Mesothelial cell of epicardium (in vitro differentiated cells): Measurements from ENCODE around the gene CLDN10. TPM values are rescaled to one million over a fixed set of nuclear protein-coding genes. Genes with fewer than 3 reads are reported as not detected.

Experiments used
- DNase-seq, 2 experiments: peaks; one replicate each; pipeline ENCODE4 v3.0.0; 2021; ENCODE audit warnings: low spot score in 2 of 2; ENCODE audit not compliant: unreplicated experiment in 2 of 2
- H3K27ac Mint-ChIP-seq: 2 replicates; pipeline ENCODE4 v1.8.0; 2021; ENCODE audit warnings: mixed read lengths
- H3K27me3 Mint-ChIP-seq: 2 replicates; pipeline ENCODE4 v1.8.0; 2021; ENCODE audit warnings: low read depth, mixed read lengths
- H3K36me3 Mint-ChIP-seq: 2 replicates; pipeline ENCODE4 v1.8.0; 2021; ENCODE audit warnings: mixed read lengths
- H3K4me1 Mint-ChIP-seq: 2 replicates; pipeline ENCODE4 v1.8.0; 2021; ENCODE audit warnings: mixed read lengths
- H3K4me3 Mint-ChIP-seq: 2 replicates; pipeline ENCODE4 v1.8.0; 2021; ENCODE audit warnings: mild to moderate bottlenecking, moderate library complexity, mixed read lengths
- H3K9me3 Mint-ChIP-seq: 2 replicates; pipeline ENCODE4 v1.8.0; 2021; ENCODE audit warnings: mixed read lengths
- CTCF ChIP-seq: fragments of 200-600 bp; sonication (generic); IDR thresholded peaks from one replicate; pipeline ENCODE4 v1.5.0; 2021; ENCODE audit warnings: antibody characterized with exemption; ENCODE audit not compliant: unreplicated experiment
- total RNA-seq: library from RNA; stranded (reverse); gene quantifications from 3 replicates; pipeline ENCODE4 v1.2.1, GENCODE V29; 2021

CLDN10 gene
- total RNA-seq, 1 donor from 2014 or later, result 1.5 TPM

GRCh38 chr13:95620825-95621498, 68.4 kb downstream of the CLDN10 start:
- no peak for DNase-seq
- H3K9me3 Mint-ChIP-seq, result no peaks in the 10 kb centered on the region
- H3K4me3 Mint-ChIP-seq, result no peak overlapping the region
- no peak for TF ChIP-seq CTCF
- H3K4me1 Mint-ChIP-seq, result peaks cover 3% of the 10 kb centered on the region
- H3K27ac Mint-ChIP-seq, result no peak overlapping the region
- peaks cover 56% of the 10 kb centered on the region for H3K36me3 Mint-ChIP-seq
- no peaks in the 10 kb centered on the region for H3K27me3 Mint-ChIP-seq

GRCh38 chr13:95623141-95623540, 70.6 kb downstream of the CLDN10 start:
- Mint-ChIP-seq H3K9me3 (peaks cover 11% of the 10 kb centered on the region), H3K4me3 (no peak overlapping the region), H3K4me1 (peaks cover 3% of the 10 kb centered on the region), H3K27me3 (no peaks in the 10 kb centered on the region), H3K27ac (peak overlapping the region; percentile 30), H3K36me3 (peaks cover 66% of the 10 kb centered on the region)
- no peak for DNase-seq
- TF ChIP-seq CTCF, result no peak

GRCh38 chr13:95624020-95624419, 71.5 kb downstream of the CLDN10 start:
- Mint-ChIP-seq H3K36me3 (peaks cover 65% of the 10 kb centered on the region), H3K9me3 (peaks cover 16% of the 10 kb centered on the region), H3K4me1 (peaks cover 3% of the 10 kb centered on the region), H3K27ac (no peak overlapping the region), H3K4me3 (no peak overlapping the region), H3K27me3 (no peaks in the 10 kb centered on the region)
- DNase-seq, result no peak
- peak; percentile 66 for TF ChIP-seq CTCF

GRCh38 chr13:95626768-95627167, 74.2 kb downstream of the CLDN10 start:
- Mint-ChIP-seq H3K4me3 (no peak overlapping the region), H3K9me3 (peaks cover 16% of the 10 kb centered on the region), H3K27ac (no peak overlapping the region), H3K4me1 (peaks cover 3% of the 10 kb centered on the region), H3K36me3 (peaks cover 67% of the 10 kb centered on the region), H3K27me3 (no peaks in the 10 kb centered on the region)
- no peak for TF ChIP-seq CTCF
- no peak for DNase-seq

- Mint-ChIP-seq H3K4me3 (no peak overlapping the region), H3K27me3 (no peaks in the 10 kb centered on the region)
- no peak for TF ChIP-seq CTCF
Measured at GRCh38 chr13:95627590-95627989, 75.1 kb downstream of the CLDN10 start.

More at GRCh38 chr13:95627590-95627989, 75.1 kb downstream of the CLDN10 start:
- H3K9me3 Mint-ChIP-seq, result peaks cover 16% of the 10 kb centered on the region
- peaks cover 3% of the 10 kb centered on the region for H3K4me1 Mint-ChIP-seq
- H3K27ac Mint-ChIP-seq, result no peak overlapping the region
- no peak for DNase-seq
- H3K36me3 Mint-ChIP-seq, result peaks cover 66% of the 10 kb centered on the region
